Neural cell (in vitro differentiated cells): Measurements from ENCODE around the gene ADAM10. TPM values are rescaled to one million over a fixed set of nuclear protein-coding genes. Genes with fewer than 3 reads are reported as not detected.

Source experiments
- H2AFZ ChIP-seq: fragments of 200-600, 300-800 bp; sonication (generic), shearing (Covaris generic); 2 replicates; pipeline ENCODE4 v1.6.0; 2014; ENCODE audit warnings: low read depth, mild to moderate bottlenecking, antibody characterized with exemption, low read length, moderate library complexity
- H3F3A ChIP-seq: fragments of 200-600 bp; shearing (Covaris generic); 2 replicates; pipeline ENCODE4 v1.6.1; 2016; ENCODE audit warnings: mild to moderate bottlenecking, moderate library complexity, mixed read lengths, antibody characterized with exemption, low read length; ENCODE audit not compliant: insufficient read depth, poor library complexity, severe bottlenecking
- H3K27ac ChIP-seq: fragments of 200-600, 300-800 bp; sonication (generic), shearing (Covaris generic); 2 replicates; pipeline ENCODE4 v1.5.1; 2014; ENCODE audit warnings: mild to moderate bottlenecking, low read length, moderate library complexity
- H3K27me3 ChIP-seq: fragments of 300-800, 200-600 bp; sonication (generic), shearing (Covaris generic); 2 replicates; pipeline ENCODE4 v1.6.0; 2014; ENCODE audit warnings: mild to moderate bottlenecking, low read depth, low read length, moderate library complexity; ENCODE audit not compliant: insufficient read depth
- H3K36me3 ChIP-seq: fragments of 300-800, 200-600 bp; sonication (generic), shearing (Covaris generic); 2 replicates; pipeline ENCODE4 v1.5.1; 2014; ENCODE audit warnings: mild to moderate bottlenecking, antibody characterized with exemption, low read length, moderate library complexity; ENCODE audit not compliant: insufficient read depth
- H3K4me2 ChIP-seq: fragments of 300-800, 200-600 bp; sonication (generic), shearing (Covaris generic); 2 replicates; pipeline ENCODE4 v1.6.0; 2014; ENCODE audit warnings: mild to moderate bottlenecking, low read length
- H3K4me3 ChIP-seq: fragments of 300-800, 200-600 bp; sonication (generic), shearing (Covaris generic); 2 replicates; pipeline ENCODE4 v1.5.1; 2014; ENCODE audit warnings: mild to moderate bottlenecking, low read length, moderate library complexity
- H3K79me2 ChIP-seq: fragments of 200-600 bp; shearing (Covaris generic); replicated peaks from 2 replicates; pipeline ENCODE4 v1.6.0; 2014; ENCODE audit warnings: mild to moderate bottlenecking, low read length, moderate library complexity; ENCODE audit not compliant: insufficient read depth
- H3K9ac ChIP-seq: fragments of 300-800, 200-600 bp; sonication (generic), shearing (Covaris generic); 2 replicates; pipeline ENCODE4 v1.6.1; 2016; ENCODE audit warnings: mild to moderate bottlenecking, low read length, mixed read lengths
- H3K9me2 ChIP-seq: fragments of 200-600 bp; shearing (Covaris generic); 2 replicates; pipeline ENCODE4 v1.6.1; 2016; ENCODE audit warnings: mild to moderate bottlenecking, low read length, mixed read lengths; ENCODE audit not compliant: insufficient read depth
- H3K9me3 ChIP-seq: fragments of 200-600, 300-800 bp; sonication (generic), shearing (Covaris generic); 2 replicates; pipeline ENCODE4 v1.6.1; 2016; ENCODE audit warnings: mild to moderate bottlenecking, mixed run types, low read length, moderate library complexity, mixed read lengths
- H4K20me1 ChIP-seq: fragments of 200-600 bp; shearing (Covaris generic); 2 replicates; pipeline ENCODE4 v1.6.1; 2016; ENCODE audit warnings: mild to moderate bottlenecking, mixed run types; ENCODE audit not compliant: insufficient read depth
- CTCF ChIP-seq: fragments of 450-650 bp; IDR thresholded peaks from 2 replicates; pipeline ENCODE4 v1.5.1; 2014; ENCODE audit warnings: antibody characterized with exemption, mild to moderate bottlenecking, moderate library complexity; ENCODE audit not compliant: poor library complexity, severe bottlenecking
- EP300 ChIP-seq: fragments of 450-650 bp; conservative IDR thresholded peaks from 2 replicates; pipeline ENCODE4 v1.6.1; 2014; ENCODE audit warnings: antibody characterized with exemption, mild to moderate bottlenecking, moderate library complexity; ENCODE audit not compliant: poor library complexity, severe bottlenecking
- EZH2 ChIP-seq: fragments of 200-600, 300-800 bp; shearing (Covaris generic), sonication (generic); IDR thresholded peaks from 2 replicates; pipeline ENCODE4 v1.6.1; 2014; ENCODE audit warnings: antibody characterized with exemption, low read length, borderline replicate concordance, mild to moderate bottlenecking; ENCODE audit not compliant: insufficient read depth, poor library complexity, severe bottlenecking
- MXI1 ChIP-seq: fragments of 450-650 bp; conservative IDR thresholded peaks from 2 replicates; pipeline ENCODE4 v1.6.1; 2014; ENCODE audit warnings: antibody characterized with exemption, mild to moderate bottlenecking; ENCODE audit not compliant: poor library complexity, severe bottlenecking
- POLR2AphosphoS5 ChIP-seq: IDR thresholded peaks from 2 replicates; pipeline ENCODE4 v1.6.1; 2012
- RAD21 ChIP-seq: fragments of 450-650 bp; conservative IDR thresholded peaks from 2 replicates; pipeline ENCODE4 v1.6.1; 2014; ENCODE audit warnings: antibody characterized with exemption, mild to moderate bottlenecking, moderate library complexity
- SMC3 ChIP-seq: fragments of 450-650 bp; conservative IDR thresholded peaks from 2 replicates; pipeline ENCODE4 v1.6.1; 2014; ENCODE audit warnings: antibody characterized with exemption, mild to moderate bottlenecking, moderate library complexity; ENCODE audit not compliant: poor library complexity
- TAF1 ChIP-seq: IDR thresholded peaks from 2 replicates; pipeline ENCODE4 v1.6.1; 2012; ENCODE audit warnings: low read depth
- polyA plus RNA-seq: library from polyadenylated mRNA; depleted of rRNA; stranded (reverse); fragments of >200 nt; gene quantifications from 2 replicates; pipeline ENCODE4 v1.2.3, GENCODE V29; 2014
- TF ChIP-seq, protein P1 (sequence below): IDR thresholded peaks from 2 replicates; pipeline ENCODE4 v1.6.1; 2012; ENCODE audit warnings: borderline replicate concordance

The ADAM10 gene
- polyA plus RNA-seq, 1 donor from 2014 or later = 66.3 TPM

DNA sequence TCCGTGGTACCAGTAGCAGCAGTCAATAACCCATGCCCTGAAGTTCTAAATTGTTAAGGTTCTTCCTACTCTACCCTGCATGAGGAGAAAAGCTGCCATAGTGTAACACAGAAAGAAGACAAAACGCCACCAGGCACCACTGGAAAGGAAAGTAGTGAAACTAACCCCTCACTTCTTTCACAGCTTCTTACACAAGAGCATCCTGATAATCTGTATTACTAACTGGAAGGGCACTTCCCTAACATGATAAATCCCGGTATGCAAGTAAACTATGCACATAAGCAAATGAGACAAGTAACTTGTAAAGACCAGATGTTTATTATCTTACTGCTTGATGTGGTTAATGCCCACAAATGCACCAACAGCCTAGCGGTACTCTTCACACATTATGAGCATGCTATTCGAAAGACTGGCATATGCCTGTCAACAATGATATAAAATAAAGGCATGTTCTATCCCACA lies 141.3 kb downstream of the ADAM10 start:
- H3K36me3 ChIP-seq = peaks cover 8% of the 10 kb centered on the region
- no peak overlapping the region for H2AFZ ChIP-seq
- TF ChIP-seq TAF1 (no peak), RAD21 (no peak), EP300 (no peak), MXI1 (no peak), CTCF (no peak), EZH2 (no peak), POLR2AphosphoS5 (no peak), SMC3 (no peak)
- TF ChIP-seq, protein P1, sequence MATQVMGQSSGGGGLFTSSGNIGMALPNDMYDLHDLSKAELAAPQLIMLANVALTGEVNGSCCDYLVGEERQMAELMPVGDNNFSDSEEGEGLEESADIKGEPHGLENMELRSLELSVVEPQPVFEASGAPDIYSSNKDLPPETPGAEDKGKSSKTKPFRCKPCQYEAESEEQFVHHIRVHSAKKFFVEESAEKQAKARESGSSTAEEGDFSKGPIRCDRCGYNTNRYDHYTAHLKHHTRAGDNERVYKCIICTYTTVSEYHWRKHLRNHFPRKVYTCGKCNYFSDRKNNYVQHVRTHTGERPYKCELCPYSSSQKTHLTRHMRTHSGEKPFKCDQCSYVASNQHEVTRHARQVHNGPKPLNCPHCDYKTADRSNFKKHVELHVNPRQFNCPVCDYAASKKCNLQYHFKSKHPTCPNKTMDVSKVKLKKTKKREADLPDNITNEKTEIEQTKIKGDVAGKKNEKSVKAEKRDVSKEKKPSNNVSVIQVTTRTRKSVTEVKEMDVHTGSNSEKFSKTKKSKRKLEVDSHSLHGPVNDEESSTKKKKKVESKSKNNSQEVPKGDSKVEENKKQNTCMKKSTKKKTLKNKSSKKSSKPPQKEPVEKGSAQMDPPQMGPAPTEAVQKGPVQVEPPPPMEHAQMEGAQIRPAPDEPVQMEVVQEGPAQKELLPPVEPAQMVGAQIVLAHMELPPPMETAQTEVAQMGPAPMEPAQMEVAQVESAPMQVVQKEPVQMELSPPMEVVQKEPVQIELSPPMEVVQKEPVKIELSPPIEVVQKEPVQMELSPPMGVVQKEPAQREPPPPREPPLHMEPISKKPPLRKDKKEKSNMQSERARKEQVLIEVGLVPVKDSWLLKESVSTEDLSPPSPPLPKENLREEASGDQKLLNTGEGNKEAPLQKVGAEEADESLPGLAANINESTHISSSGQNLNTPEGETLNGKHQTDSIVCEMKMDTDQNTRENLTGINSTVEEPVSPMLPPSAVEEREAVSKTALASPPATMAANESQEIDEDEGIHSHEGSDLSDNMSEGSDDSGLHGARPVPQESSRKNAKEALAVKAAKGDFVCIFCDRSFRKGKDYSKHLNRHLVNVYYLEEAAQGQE = no peak
- no peak overlapping the region for H3K9ac ChIP-seq
- no peaks in the 10 kb centered on the region for H3K79me2 ChIP-seq
- no peaks in the 10 kb centered on the region for H3F3A ChIP-seq
- H3K27ac ChIP-seq = no peak overlapping the region
- no peaks in the 10 kb centered on the region for H3K27me3 ChIP-seq
- H4K20me1 ChIP-seq = no peaks in the 10 kb centered on the region
- H3K4me3 ChIP-seq = no peak overlapping the region
- peaks cover 2% of the 10 kb centered on the region for H3K9me3 ChIP-seq
- no peak overlapping the region for H3K4me2 ChIP-seq
- H3K9me2 ChIP-seq = no peaks in the 10 kb centered on the region

DNA sequence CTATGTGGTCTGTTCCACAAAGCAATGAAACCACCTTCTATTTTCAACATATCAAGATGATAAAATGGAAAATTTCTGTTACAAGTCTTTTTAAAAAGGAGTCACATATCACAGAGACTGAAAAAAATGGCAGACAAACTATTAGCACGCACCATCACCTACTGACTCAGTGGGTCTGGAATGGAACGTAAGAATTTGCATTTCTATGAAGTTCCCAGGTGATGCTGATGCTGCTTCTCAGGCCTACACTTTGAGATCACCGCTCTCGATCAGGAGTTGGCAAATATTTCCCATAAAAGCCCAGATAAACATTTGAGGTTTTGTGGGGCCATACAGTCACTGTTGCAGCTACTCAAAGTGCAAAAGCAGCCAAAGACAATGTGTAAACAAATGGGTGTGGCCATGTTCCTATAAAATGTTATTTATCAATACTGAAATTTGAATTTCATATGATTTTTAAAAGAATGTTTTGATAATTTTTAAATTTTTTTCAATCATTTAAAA lies 142.9 kb downstream of the ADAM10 start:
- Histone ChIP-seq H3F3A (no peaks in the 10 kb centered on the region), H3K9me3 (no peaks in the 10 kb centered on the region), H2AFZ (no peak overlapping the region), H3K27ac (no peak overlapping the region), H3K9me2 (no peaks in the 10 kb centered on the region), H3K4me2 (no peak overlapping the region), H3K36me3 (peaks cover 5% of the 10 kb centered on the region), H3K27me3 (no peaks in the 10 kb centered on the region), H3K79me2 (no peaks in the 10 kb centered on the region), H3K4me3 (no peak overlapping the region), H4K20me1 (no peaks in the 10 kb centered on the region), H3K9ac (no peak overlapping the region)
- TF ChIP-seq CTCF (no peak), EP300 (no peak), MXI1 (no peak)
